ENCODE data around the gene SGCD. TPM values are rescaled to one million over a fixed set of nuclear protein-coding genes. Genes with fewer than 3 reads are reported as not detected.
"Not testable (repeated sequence)": the region's sequence is repeated elsewhere in the genome, so short reads cannot be mapped to it uniquely, and the experiment has no call there.

The SGCD gene
- total RNA-seq, 1 donor, result under 0.01 TPM

- no peak for DNase-seq (ENCODE audit: low read depth in 2 of 3, low spot score in 2 of 3)
Measured at GRCh38 chr5:156615901-156616300, 288.9 kb downstream of the SGCD start.

- no peak for DNase-seq (ENCODE audit: low read depth in 2 of 3, low spot score in 2 of 3)
Measured at GRCh38 chr5:156617426-156617825, 290.5 kb downstream of the SGCD start.

DNA sequence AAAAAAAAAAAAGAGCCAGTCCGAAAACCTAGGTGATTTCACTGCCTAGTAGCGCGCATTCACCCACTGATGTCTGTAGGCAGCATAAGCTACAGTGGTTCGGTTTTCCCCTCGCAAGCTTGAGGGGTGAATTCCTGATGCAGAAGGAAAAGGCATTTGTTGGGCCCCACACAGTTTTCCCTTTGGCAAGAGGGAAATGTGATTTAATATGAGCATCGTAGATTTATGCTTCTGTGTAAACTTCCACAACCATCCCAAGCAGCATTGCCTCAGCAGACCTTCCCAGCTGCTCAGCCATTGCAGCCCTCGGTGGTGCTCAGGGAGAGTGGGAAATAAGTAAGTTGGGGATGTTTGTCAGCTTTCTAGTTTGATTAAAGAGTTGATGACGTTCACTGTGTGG, 291.6 kb downstream of the SGCD start:
- DNase-seq (ENCODE audit: low read depth in 2 of 3, low spot score in 2 of 3), result no peak

DNA sequence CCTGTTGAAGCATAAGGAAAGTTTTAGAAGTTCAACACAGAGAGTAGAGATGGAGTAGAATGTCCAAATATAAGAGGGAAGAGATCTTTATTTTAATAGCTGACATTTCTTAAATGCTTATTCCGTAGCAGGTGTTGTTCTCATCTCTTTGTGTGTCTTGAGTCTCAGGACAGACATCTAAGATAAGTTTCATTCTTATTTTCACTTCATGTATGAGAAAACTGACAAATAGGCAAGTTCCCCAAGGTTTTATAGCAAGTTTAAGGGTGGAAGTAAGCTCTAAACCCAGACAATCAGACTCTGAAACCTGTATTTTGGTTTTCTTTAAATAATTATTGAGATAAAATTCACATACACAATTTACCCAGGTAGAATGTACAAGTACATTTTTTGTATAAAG, 294.8 kb downstream of the SGCD start:
- no peak for DNase-seq (ENCODE audit: low read depth in 2 of 3, low spot score in 2 of 3)

GRCh38 chr5:156623381-156624040, 296.5 kb downstream of the SGCD start:
- no peak for DNase-seq (ENCODE audit: low read depth in 2 of 3, low spot score in 2 of 3)

DNA sequence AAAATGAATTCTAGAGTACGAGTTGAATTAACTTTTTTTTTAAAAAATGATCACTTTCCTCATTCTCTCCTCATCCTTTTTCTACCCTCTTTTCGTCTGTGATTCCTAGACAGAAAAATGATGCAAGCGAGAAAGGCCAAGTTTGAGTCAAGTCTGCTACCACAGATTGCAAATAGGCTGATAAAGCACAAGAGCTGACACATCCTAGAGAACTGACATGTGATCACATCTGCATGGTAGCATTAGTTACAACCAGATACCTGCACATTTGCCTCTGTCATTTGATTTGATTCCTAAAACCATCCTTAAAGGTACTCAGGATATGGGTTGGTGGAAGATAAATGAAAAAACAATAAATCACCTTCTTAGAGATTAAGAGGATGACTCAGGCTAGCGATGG, 297.7 kb downstream of the SGCD start:
- no peak for DNase-seq (ENCODE audit: low read depth in 2 of 3, low spot score in 2 of 3)

GRCh38 chr5:156628421-156628820, 301.5 kb downstream of the SGCD start:
- DNase-seq (ENCODE audit: low read depth in 2 of 3, low spot score in 2 of 3), result no peak

DNA sequence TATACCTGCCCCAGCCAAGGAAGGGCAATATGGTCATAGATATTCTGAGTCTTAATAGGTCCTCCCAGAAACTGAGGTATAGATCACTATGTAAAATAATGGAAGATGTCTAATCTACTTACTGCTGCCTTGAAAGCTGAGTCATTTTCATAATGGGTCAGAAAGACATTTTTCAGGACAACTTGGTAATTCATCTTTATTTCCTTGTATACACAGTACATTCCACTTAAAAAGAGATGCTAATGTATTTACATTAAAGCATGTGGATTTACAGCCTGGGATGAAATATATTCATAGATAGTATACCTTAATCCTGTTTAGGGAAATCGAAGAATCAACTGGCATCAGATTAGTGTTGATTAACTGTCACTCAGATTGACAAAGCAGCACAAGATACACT, 304.0 kb downstream of the SGCD start:
- DNase-seq (ENCODE audit: low read depth in 2 of 3, low spot score in 2 of 3), result no peak

DNA sequence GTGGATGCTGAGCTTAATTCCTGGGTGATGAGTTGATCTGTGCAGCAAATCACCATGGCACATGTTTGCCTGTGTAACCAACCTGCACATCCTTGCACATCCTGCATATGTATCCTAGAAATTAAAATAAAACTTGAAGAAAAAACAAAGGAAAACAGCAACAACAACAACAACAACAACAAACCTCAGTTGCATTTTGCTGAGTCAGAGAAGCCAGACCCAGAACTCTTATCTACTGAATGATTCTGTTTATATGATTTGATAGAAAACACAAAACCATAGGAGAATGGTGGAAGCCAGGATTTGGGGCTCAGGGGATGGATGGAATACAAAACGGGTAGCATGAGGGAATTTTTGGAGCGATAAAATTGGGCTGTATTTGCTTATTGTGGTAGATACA, 307.3 kb downstream of the SGCD start:
- DNase-seq (ENCODE audit: low read depth in 2 of 3, low spot score in 2 of 3), result no peak

GRCh38 chr5:156640691-156641241, 313.8 kb downstream of the SGCD start:
- no peak for DNase-seq (ENCODE audit: low read depth in 2 of 3, low spot score in 2 of 3)

DNA sequence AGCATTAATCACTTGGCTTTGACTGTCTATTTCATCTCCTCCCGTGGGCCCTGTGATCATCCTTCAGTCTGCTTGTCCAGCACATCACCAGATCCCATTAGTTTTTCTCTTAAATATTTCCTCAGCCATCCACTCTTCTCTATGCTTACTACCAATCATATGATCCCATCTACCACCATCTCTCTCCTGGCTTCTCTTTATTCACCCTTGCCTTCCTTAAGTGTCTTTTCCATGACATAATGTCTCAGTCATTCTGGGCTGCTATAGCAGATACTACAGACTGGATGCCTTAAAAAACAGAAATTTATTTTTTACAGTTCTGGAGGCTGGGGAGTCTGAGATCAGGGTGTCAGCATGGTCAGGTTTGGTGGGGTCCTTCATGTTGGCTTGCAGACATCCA, 314.7 kb downstream of the SGCD start:
- no peak for DNase-seq (ENCODE audit: low read depth in 2 of 3, low spot score in 2 of 3)

GRCh38 chr5:156647034-156647451, 320.1 kb downstream of the SGCD start:
- no peak for DNase-seq (ENCODE audit: low read depth in 2 of 3, low spot score in 2 of 3)

GRCh38 chr5:156654444-156654843, 327.5 kb downstream of the SGCD start:
- no peak for DNase-seq (ENCODE audit: low read depth in 2 of 3, low spot score in 2 of 3)

DNA sequence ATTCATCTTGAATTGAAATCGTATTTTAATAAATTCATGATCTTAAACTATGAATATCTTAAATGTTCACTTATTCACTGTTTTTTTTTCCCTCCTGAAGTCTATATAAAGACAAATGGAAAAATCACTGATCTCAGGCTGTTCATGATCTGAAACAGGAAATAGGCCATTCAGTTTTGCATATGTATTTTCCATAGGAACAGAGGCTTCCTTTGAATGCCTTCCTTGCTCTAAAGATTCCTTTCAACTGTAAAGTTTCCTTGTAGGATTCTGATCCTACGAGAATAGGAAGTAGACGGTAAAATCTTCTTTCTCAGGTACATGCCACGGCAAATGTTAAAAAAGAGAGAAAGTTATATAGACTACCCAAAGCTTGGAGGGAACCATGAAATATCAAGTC, 328.8 kb downstream of the SGCD start:
- DNase-seq (ENCODE audit: low read depth in 2 of 3, low spot score in 2 of 3), result no peak

DNA sequence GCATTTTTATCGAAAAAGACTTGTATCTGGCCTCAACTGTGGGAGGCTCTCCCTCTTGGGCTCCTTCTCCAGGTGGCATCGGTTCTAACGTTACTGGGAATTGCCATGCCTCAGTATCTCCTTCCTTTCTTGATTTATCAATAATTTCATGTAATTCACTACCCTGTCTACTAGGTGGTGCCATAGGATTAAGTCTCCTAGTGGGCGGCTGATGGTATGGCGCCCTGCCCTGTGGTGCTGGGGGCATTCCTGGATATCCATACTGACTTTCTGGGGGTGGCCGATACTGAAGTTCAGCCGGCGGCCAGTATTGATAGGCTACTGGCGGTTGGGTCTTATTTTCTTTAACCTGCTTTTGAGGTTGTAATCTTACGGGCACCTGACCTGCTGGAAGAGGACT, 337.9 kb downstream of the SGCD start:
- not testable (repeated sequence) for DNase-seq (ENCODE audit: low read depth in 2 of 3, low spot score in 2 of 3)

DNA sequence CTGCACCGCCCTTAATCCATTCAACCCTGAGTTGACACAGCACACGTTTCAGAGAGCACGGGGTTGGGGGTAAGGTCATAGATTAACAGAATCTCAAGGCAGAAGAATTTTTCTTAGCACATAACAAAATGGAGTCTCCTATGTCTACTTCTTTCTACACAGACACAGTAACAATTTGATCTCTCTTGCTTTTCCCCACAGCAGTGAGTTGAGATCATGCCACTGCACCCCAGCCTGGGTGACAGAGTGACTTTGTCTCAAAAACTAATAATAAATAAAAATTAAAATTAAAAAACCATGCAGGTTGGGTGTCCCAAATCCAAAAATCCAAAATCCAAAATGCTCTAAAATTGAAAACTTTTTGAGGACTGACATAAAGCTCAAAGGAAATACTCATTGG, 339.7 kb downstream of the SGCD start:
- not testable (repeated sequence) for DNase-seq (ENCODE audit: low read depth in 2 of 3, low spot score in 2 of 3)

DNA sequence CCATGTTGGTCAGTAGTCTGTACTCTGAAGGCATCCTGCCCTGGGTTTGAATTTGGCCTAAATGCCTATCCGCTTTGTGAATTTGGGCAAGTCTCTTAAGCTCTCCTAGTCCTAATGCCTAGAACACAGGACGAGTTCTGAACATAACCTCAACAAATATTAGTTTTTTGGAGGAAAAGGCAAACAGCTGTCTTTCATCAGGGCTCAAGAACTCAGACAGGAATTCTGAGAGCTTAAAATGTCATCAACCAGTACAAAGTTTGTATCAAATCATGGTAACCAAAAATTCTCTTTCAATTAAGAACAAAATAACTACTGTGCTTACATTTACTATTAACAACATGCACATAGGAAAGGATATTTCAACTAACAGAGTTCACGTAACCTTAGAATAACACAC, 340.7 kb downstream of the SGCD start:
- DNase-seq (ENCODE audit: low read depth in 2 of 3, low spot score in 2 of 3), result no peak

- DNase-seq (ENCODE audit: low read depth in 2 of 3, low spot score in 2 of 3), result no peak
Measured at GRCh38 chr5:156669416-156669815, 342.5 kb downstream of the SGCD start.

GRCh38 chr5:156670615-156671014, 343.7 kb downstream of the SGCD start:
- no peak for DNase-seq (ENCODE audit: low read depth in 2 of 3, low spot score in 2 of 3)

GRCh38 chr5:156675395-156675794, 348.4 kb downstream of the SGCD start:
- DNase-seq (ENCODE audit: low read depth in 2 of 3, low spot score in 2 of 3), result no peak

DNA sequence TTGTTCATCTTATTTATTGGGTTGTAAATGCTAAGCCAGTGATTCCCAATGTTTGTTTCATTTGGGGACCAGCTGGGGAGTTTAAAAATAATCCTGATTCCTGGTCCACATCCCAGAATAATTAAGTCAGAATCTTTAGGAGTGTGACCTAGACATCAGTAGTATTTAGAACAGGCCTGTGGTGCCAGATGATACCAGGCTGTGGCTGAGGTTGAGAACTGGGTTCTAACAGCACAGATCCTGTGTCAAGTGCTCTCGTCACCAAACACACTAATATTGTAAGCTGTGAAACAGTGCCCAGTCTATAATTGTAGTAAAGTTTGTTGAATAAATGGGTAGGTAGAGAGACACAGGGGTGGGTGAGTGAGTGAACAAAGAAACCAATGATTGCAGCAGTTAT, 351.0 kb downstream of the SGCD start:
- no peak for DNase-seq (ENCODE audit: low read depth in 2 of 3, low spot score in 2 of 3)

DNA sequence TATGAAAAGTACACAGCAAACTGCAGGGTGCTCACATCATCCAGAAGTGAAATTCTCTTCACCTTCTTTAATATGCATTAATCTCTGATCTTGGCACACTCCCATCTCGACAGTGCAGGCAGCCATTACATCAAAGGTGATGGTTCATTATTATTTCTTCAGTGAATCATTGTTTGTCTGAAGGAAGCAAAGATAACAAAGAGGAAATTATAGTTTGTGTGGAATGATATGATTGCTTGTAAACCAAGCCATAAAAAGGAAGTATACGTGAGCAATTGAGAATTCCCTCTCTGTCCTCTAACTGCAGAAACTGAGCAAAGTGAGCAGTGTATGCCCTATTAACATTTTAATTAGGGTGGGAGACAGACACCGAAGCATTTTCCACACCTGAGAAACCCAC, 351.5 kb downstream of the SGCD start:
- no peak for DNase-seq (ENCODE audit: low read depth in 2 of 3, low spot score in 2 of 3)

DNA sequence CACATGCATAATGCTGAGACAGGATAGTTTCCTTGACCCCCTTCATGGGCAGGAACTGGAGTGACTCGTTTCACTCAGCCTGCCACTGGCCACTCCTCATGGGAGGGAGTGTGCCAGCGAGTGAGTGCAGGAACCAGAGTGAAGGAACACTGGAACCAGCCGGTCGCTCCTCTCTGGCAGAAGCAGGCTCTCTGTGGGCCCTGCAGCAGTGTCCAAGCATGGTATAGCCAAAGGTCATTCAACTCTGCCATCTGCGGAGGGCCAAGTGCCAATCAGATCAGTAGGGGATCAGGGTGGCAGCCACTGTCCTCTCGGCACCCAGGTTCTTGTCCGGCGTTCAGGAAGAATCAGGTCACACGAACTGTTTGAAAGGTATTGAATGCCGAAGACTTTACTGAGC, 353.9 kb downstream of the SGCD start:
- DNase-seq (ENCODE audit: low read depth in 2 of 3, low spot score in 2 of 3), result no peak

Data from hematopoietic multipotent progenitor cell (in vitro differentiated cells).